ENCODE data around the gene TPPP3. TPM values are rescaled to one million over a fixed set of nuclear protein-coding genes. Genes with fewer than 3 reads are reported as not detected.

Gene TPPP3
- total RNA-seq, 1 experiment from 2014 or later, result 0.95 TPM

GRCh38 chr16:67349172-67349571 is 44.1 kb downstream of the TPPP3 start:
- Histone ChIP-seq H3K9me3 (ENCODE audit: control insufficient read depth, insufficient read depth, low read depth, low read length) (no peaks in the 10 kb centered on the region), H3K36me3 (ENCODE audit: control insufficient read depth, insufficient read depth, low read length) (no peaks in the 10 kb centered on the region), H3K27ac (ENCODE audit: low read length) (no peak overlapping the region), H3K4me3 (ENCODE audit: low read depth in 2 of 2, low read length in 2 of 2) (no peak overlapping the region), H3K27me3 (ENCODE audit: control insufficient read depth, insufficient read depth, low read length) (no peaks in the 10 kb centered on the region), H3K4me1 (ENCODE audit: control insufficient read depth, insufficient read depth, low read length) (no peaks in the 10 kb centered on the region; the same call in 1 of the 2 replicates)
- in situ Hi-C loops (cut with HindIII; ENCODE audit: low pct_unique_long_range_greater_than_20kb, low sequenced_read_pairs) (no loop called here), intact Hi-C loops (cut with micrococcal nuclease; ENCODE audit: unreplicated experiment) (no loop called here)
- BruUV-seq (replicated peaks), result no TSS peak
- TF ChIP-seq TCF7L2 (IDR thresholded peaks at IDR 0.05; ENCODE audit: low read depth, low read length) (no peak), POLR2AphosphoS5 (IDR thresholded peaks at IDR 0.05; ENCODE audit: low read depth, low read length) (no peak), SIN3A (IDR thresholded peaks at IDR 0.05; ENCODE audit: borderline replicate concordance, insufficient read depth, low read depth, low read length) (no peak), CTCF (IDR thresholded peaks at IDR 0.05) (peak; percentile 50; the same call in 1 of the 2 replicates)
- TF ChIP-seq, protein P1, sequence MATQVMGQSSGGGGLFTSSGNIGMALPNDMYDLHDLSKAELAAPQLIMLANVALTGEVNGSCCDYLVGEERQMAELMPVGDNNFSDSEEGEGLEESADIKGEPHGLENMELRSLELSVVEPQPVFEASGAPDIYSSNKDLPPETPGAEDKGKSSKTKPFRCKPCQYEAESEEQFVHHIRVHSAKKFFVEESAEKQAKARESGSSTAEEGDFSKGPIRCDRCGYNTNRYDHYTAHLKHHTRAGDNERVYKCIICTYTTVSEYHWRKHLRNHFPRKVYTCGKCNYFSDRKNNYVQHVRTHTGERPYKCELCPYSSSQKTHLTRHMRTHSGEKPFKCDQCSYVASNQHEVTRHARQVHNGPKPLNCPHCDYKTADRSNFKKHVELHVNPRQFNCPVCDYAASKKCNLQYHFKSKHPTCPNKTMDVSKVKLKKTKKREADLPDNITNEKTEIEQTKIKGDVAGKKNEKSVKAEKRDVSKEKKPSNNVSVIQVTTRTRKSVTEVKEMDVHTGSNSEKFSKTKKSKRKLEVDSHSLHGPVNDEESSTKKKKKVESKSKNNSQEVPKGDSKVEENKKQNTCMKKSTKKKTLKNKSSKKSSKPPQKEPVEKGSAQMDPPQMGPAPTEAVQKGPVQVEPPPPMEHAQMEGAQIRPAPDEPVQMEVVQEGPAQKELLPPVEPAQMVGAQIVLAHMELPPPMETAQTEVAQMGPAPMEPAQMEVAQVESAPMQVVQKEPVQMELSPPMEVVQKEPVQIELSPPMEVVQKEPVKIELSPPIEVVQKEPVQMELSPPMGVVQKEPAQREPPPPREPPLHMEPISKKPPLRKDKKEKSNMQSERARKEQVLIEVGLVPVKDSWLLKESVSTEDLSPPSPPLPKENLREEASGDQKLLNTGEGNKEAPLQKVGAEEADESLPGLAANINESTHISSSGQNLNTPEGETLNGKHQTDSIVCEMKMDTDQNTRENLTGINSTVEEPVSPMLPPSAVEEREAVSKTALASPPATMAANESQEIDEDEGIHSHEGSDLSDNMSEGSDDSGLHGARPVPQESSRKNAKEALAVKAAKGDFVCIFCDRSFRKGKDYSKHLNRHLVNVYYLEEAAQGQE (IDR thresholded peaks at IDR 0.05; ENCODE audit: insufficient read depth in 1 of 2, low read depth in 2 of 2, low read length in 1 of 2), result no peak
- CTCF ChIA-PET, result no interaction called here
- ATAC-seq (no peak; the same call in 1 of the 2 replicates), DNase-seq (ENCODE audit: low read depth, low spot score) (no peak)
- POLR2A ChIA-PET, result no interaction called here

DNA sequence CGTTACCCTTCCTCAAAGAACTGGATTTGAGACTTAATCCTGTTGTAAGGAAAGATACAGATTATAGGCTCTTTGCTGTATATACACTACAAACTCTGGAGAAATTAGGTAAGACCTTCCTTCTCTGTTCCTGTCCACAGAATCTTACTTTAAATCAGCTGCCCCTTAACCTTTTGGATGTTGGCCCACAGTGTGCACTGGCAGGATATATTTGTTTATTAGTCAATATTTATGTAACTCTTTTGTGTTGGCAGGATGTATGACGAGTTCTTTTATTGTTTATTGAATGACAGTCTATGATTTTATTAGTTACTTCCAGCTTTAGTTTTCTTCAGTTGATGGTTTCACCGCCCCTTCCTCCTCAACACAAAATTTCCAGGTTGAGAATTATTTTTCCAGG is 47.0 kb downstream of the TPPP3 start:
- Histone ChIP-seq H3K9me3 (ENCODE audit: control insufficient read depth, insufficient read depth, low read depth, low read length) (no peaks in the 10 kb centered on the region), H3K27ac (ENCODE audit: low read length) (no peak overlapping the region), H3K4me1 (ENCODE audit: control insufficient read depth, insufficient read depth, low read length) (no peaks in the 10 kb centered on the region; the same call in 1 of the 2 replicates), H3K27me3 (ENCODE audit: control insufficient read depth, insufficient read depth, low read length) (no peaks in the 10 kb centered on the region), H3K4me3 (ENCODE audit: low read depth in 2 of 2, low read length in 2 of 2) (no peak overlapping the region), H3K36me3 (ENCODE audit: control insufficient read depth, insufficient read depth, low read length) (no peaks in the 10 kb centered on the region)
- intact Hi-C loops (cut with micrococcal nuclease; ENCODE audit: unreplicated experiment), result no loop called here
- in situ Hi-C loops (cut with HindIII; ENCODE audit: low pct_unique_long_range_greater_than_20kb, low sequenced_read_pairs), result no loop called here
- POLR2A ChIA-PET, result interaction anchor here (0.6 kb wide), 1 partner anchor 11 kb away, joined by 3 read pairs; no protein-coding TSS in a partner anchor
- TF ChIP-seq CTCF (IDR thresholded peaks at IDR 0.05) (no peak), SIN3A (IDR thresholded peaks at IDR 0.05; ENCODE audit: borderline replicate concordance, insufficient read depth, low read depth, low read length) (no peak), POLR2AphosphoS5 (IDR thresholded peaks at IDR 0.05; ENCODE audit: low read depth, low read length) (no peak)
- peak; percentile 84 for ATAC-seq
- peak; percentile 61 for DNase-seq (ENCODE audit: low read depth, low spot score)
- CTCF ChIA-PET, result no interaction called here
- BruUV-seq (replicated peaks), result no TSS peak
